Measurements from ENCODE around the gene PTGES2. TPM values are rescaled to one million over a fixed set of nuclear protein-coding genes. Genes with fewer than 3 reads are reported as not detected.
"Not testable (repeated sequence)": the region's sequence is repeated elsewhere in the genome, so short reads cannot be mapped to it uniquely, and the experiment has no call there.

Gene PTGES2
- total and polyA plus RNA-seq, 2 experiments from 2014 or later = 59.7 to 124 TPM

DNA sequence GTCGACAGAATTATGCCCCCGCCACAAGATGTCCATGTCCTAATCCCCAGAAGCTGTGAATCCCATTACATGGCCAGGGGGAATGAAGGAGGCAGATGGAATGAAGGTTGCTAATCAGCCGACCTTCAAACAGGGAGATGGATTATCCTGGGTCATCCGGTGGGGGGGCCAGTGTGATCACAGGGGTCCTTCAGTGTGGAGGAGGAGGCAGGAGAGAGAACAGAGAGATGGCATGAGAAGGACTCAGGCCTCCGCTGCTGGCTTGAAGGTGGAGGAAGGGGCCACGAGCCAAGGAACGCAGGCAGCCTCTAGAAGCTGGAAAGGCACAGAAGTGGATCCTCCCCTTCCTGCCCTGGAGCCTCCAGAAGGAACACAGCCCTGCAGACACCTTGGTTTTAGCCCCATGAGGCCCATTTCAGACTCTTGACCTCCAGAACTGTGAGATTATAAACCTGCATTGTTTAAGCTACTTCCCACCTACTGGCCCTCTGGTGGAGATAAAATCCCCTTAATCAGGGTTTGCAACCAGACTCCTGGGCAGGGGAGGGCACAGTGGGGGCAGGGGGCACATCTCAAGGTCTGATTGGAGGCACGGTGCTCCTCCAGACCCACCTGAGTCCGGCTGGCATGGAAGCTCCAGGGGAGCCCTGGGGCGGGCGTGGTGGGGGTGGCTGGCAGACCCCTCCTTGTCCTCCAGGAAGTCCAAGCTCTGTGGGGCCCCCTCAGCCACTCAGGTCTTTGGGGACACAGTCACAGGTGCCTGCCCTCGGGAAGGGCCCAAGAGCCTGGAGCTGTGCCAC is 13.8 kb downstream of the PTGES2 start (continued):
- TF ChIP-seq, protein P1, sequence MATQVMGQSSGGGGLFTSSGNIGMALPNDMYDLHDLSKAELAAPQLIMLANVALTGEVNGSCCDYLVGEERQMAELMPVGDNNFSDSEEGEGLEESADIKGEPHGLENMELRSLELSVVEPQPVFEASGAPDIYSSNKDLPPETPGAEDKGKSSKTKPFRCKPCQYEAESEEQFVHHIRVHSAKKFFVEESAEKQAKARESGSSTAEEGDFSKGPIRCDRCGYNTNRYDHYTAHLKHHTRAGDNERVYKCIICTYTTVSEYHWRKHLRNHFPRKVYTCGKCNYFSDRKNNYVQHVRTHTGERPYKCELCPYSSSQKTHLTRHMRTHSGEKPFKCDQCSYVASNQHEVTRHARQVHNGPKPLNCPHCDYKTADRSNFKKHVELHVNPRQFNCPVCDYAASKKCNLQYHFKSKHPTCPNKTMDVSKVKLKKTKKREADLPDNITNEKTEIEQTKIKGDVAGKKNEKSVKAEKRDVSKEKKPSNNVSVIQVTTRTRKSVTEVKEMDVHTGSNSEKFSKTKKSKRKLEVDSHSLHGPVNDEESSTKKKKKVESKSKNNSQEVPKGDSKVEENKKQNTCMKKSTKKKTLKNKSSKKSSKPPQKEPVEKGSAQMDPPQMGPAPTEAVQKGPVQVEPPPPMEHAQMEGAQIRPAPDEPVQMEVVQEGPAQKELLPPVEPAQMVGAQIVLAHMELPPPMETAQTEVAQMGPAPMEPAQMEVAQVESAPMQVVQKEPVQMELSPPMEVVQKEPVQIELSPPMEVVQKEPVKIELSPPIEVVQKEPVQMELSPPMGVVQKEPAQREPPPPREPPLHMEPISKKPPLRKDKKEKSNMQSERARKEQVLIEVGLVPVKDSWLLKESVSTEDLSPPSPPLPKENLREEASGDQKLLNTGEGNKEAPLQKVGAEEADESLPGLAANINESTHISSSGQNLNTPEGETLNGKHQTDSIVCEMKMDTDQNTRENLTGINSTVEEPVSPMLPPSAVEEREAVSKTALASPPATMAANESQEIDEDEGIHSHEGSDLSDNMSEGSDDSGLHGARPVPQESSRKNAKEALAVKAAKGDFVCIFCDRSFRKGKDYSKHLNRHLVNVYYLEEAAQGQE (IDR thresholded peaks at IDR 0.05; ENCODE audit: unreplicated experiment) = no peak
- TF ChIP-seq, protein P2, sequence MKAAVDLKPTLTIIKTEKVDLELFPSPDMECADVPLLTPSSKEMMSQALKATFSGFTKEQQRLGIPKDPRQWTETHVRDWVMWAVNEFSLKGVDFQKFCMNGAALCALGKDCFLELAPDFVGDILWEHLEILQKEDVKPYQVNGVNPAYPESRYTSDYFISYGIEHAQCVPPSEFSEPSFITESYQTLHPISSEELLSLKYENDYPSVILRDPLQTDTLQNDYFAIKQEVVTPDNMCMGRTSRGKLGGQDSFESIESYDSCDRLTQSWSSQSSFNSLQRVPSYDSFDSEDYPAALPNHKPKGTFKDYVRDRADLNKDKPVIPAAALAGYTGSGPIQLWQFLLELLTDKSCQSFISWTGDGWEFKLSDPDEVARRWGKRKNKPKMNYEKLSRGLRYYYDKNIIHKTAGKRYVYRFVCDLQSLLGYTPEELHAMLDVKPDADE (IDR thresholded peaks at IDR 0.05) = no peak
- no peak for TF ChIP-seq EZH2phosphoT487 (IDR thresholded peaks at IDR 0.05; ENCODE audit: unreplicated experiment)
- TF ChIP-seq, protein P3, sequence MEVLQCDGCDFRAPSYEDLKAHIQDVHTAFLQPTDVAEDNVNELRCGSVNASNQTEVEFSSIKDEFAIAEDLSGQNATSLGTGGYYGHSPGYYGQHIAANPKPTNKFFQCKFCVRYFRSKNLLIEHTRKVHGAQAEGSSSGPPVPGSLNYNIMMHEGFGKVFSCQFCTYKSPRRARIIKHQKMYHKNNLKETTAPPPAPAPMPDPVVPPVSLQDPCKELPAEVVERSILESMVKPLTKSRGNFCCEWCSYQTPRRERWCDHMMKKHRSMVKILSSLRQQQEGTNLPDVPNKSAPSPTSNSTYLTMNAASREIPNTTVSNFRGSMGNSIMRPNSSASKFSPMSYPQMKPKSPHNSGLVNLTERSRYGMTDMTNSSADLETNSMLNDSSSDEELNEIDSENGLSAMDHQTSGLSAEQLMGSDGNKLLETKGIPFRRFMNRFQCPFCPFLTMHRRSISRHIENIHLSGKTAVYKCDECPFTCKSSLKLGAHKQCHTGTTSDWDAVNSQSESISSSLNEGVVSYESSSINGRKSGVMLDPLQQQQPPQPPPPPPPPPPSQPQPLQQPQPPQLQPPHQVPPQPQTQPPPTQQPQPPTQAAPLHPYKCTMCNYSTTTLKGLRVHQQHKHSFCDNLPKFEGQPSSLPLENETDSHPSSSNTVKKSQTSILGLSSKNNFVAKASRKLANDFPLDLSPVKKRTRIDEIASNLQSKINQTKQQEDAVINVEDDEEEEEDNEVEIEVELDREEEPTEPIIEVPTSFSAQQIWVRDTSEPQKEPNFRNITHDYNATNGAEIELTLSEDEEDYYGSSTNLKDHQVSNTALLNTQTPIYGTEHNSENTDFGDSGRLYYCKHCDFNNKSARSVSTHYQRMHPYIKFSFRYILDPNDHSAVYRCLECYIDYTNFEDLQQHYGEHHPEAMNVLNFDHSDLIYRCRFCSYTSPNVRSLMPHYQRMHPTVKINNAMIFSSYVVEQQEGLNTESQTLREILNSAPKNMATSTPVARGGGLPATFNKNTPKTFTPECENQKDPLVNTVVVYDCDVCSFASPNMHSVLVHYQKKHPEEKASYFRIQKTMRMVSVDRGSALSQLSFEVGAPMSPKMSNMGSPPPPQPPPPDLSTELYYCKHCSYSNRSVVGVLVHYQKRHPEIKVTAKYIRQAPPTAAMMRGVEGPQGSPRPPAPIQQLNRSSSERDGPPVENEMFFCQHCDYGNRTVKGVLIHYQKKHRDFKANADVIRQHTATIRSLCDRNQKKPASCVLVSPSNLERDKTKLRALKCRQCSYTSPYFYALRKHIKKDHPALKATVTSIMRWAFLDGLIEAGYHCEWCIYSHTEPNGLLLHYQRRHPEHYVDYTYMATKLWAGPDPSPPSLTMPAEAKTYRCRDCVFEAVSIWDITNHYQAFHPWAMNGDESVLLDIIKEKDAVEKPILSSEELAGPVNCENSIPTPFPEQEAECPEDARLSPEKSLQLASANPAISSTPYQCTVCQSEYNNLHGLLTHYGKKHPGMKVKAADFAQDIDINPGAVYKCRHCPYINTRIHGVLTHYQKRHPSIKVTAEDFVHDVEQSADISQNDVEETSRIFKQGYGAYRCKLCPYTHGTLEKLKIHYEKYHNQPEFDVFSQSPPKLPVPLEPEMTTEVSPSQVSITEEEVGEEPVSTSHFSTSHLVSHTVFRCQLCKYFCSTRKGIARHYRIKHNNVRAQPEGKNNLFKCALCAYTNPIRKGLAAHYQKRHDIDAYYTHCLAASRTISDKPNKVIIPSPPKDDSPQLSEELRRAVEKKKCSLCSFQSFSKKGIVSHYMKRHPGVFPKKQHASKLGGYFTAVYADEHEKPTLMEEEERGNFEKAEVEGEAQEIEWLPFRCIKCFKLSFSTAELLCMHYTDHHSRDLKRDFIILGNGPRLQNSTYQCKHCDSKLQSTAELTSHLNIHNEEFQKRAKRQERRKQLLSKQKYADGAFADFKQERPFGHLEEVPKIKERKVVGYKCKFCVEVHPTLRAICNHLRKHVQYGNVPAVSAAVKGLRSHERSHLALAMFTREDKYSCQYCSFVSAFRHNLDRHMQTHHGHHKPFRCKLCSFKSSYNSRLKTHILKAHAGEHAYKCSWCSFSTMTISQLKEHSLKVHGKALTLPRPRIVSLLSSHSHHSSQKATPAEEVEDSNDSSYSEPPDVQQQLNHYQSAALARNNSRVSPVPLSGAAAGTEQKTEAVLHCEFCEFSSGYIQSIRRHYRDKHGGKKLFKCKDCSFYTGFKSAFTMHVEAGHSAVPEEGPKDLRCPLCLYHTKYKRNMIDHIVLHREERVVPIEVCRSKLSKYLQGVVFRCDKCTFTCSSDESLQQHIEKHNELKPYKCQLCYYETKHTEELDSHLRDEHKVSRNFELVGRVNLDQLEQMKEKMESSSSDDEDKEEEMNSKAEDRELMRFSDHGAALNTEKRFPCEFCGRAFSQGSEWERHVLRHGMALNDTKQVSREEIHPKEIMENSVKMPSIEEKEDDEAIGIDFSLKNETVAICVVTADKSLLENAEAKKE (CRISPR knock-in tag; IDR thresholded peaks at IDR 0.05) = no peak

DNA sequence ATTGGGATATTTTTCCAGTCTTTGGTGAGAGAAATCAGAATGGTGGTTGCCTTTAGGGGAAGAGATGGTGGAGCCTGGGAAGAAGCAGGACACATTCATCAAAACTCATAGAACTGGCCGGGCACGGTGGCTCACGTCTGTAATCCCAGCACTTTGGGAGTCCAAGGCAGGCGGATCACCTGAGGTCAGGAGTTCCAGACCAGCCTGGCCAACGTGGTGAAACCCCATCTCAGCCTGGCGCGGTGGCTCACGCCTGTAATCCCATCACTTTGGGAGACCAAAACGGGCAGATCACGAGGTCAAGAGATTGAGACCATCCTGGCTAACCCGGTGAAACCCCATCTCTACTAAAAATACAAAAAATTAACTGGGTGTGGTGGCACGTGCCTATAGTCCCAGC is 15.8 kb downstream of the PTGES2 start:
- peaks cover 11% of the 10 kb centered on the region for H4K20me1 ChIP-seq (replicated peaks; ENCODE audit: insufficient read depth)
- H3K4me1 ChIP-seq (ENCODE audit: insufficient read depth); H3K9me2 ChIP-seq (ENCODE audit: insufficient read depth); H3K4me2 ChIP-seq; H2AFZ ChIP-seq; H3K27ac Mint-ChIP-seq; H3K79me2 ChIP-seq (replicated peaks; ENCODE audit: insufficient read depth); H3F3A ChIP-seq (replicated peaks; ENCODE audit: low read depth); H3K4me3 ChIP-seq; H3K27ac ChIP-seq (ENCODE audit: low read depth); H3K27me3 Mint-ChIP-seq (ENCODE audit: insufficient read depth, low read depth, poor library complexity); ATAC-seq; H3K27me3 ChIP-seq (ENCODE audit: insufficient read depth); DNase-seq (ENCODE audit: low spot score); H3K36me3 ChIP-seq (ENCODE audit: insufficient read depth); H3K4me3 Mint-ChIP-seq; H3K9me3 Mint-ChIP-seq: not testable (repeated sequence)
- peaks cover 13% of the 10 kb centered on the region for H3K4me1 Mint-ChIP-seq
- peaks cover 35% of the 10 kb centered on the region for H3K36me3 Mint-ChIP-seq (ENCODE audit: low read depth)

Measured in GM23338 (cell line).